Measurements from ENCODE around the gene NPHP1.
"Not testable (repeated sequence)": the region's sequence is repeated elsewhere in the genome, so short reads cannot be mapped to it uniquely, and the experiment has no call there.

NPHP1 gene

DNA sequence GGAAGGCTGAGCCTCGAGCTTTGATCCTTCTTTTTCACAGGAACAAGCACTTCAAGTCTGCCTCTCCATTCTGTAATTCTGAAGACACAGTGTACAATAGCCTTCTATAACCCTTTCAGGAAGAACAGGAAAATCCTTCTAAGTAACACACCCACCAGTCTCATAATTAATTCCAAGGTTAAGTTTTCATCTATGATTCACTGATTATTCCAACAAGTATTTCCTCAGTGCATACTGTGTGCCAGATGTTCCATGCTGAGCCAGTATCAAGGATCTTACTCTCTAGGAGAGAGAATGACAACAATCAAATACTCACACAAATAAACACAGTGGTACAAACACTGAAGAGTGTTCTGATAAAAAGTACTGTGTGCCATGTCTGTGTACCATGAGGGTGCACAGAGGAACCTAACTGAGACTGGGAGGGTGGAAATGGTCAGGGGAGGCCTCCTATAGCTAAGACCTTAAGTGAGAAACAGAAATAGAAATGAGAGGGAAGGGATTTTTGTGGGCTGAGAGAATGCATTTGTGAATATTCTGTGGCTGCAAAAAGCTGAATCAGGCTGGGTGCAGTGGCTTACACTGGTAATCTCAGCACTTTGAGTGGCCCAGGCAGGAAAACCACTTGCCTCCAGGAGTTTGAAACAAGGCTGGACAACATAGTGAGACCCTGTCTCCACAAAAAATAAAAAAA, 14.8 kb upstream of the NPHP1 start:
- 77 to 80% methylated on average over 1 of the region's 1 CpG for WGBS, 2 experiments
- Histone ChIP-seq H3K9me3 (ENCODE audit: control insufficient read depth, low read length) (no peaks in the 10 kb centered on the region), H3K4me3 (ENCODE audit: insufficient read depth, low read depth, low read length) (no peak overlapping the region), H3K4me1 (ENCODE audit: control insufficient read depth, insufficient read depth, low read length) (no peaks in the 10 kb centered on the region), H3K27ac (ENCODE audit: insufficient read depth, low read depth, low read length, poor library complexity, severe bottlenecking) (no peak overlapping the region), H3K27me3 (ENCODE audit: control insufficient read depth, insufficient read depth, low read length, poor library complexity, severe bottlenecking) (no peaks in the 10 kb centered on the region), H3K36me3 (ENCODE audit: control insufficient read depth, insufficient read depth, low read length) (no peaks in the 10 kb centered on the region)

DNA sequence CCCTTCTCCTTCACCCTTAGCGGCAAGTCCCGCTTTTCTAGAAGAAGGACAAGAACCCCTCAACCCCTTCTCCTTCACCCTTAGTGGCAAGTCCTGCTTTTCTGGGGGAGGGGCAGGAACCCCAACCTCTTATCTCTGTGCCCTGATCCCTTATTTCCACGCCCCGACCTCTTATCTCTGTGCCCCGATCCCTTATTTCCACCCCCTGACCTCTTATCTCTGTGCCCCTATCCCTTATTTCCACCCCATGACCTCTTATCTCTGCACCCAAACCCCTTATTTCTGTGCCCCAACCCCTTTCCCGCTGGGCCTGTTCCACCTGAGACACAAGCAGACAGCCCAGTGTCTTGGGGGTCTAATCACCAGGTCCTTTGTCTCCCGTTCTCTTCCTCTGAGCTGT, 14.1 kb upstream of the NPHP1 start:
- not testable (repeated sequence) for H3K27me3 ChIP-seq (ENCODE audit: control insufficient read depth, insufficient read depth, low read length, poor library complexity, severe bottlenecking); H3K36me3 ChIP-seq (ENCODE audit: control insufficient read depth, insufficient read depth, low read length); H3K4me3 ChIP-seq (ENCODE audit: insufficient read depth, low read depth, low read length); H3K4me1 ChIP-seq (ENCODE audit: control insufficient read depth, insufficient read depth, low read length); H3K9me3 ChIP-seq (ENCODE audit: control insufficient read depth, low read length); H3K27ac ChIP-seq (ENCODE audit: insufficient read depth, low read depth, low read length, poor library complexity, severe bottlenecking)
- WGBS, 2 experiments = 85 to 88% methylated on average over 6 to 7 of the region's 7 CpGs

DNA sequence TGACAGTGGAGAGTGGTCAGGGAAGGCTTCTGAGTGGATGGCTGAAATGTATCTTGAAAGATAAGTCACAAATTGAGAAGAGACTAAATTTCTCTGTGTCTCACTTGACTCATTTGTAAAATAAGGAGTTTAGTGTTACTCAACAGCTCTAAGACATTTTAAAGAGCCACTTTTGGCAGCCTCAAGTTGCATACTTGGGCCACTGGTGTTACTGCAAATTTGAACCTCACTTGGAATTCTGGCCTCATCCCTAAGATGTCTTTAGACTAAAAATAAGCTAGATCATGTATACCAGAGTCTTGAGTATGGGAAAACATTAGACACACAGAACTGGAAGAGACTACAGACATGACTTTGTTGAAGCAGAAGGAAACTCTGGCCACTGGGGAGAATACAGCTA, 12.0 kb upstream of the NPHP1 start:
- Histone ChIP-seq H3K27me3 (ENCODE audit: control insufficient read depth, insufficient read depth, low read length, poor library complexity, severe bottlenecking) (no peaks in the 10 kb centered on the region), H3K4me1 (ENCODE audit: control insufficient read depth, insufficient read depth, low read length) (no peaks in the 10 kb centered on the region), H3K4me3 (ENCODE audit: insufficient read depth, low read depth, low read length) (no peak overlapping the region), H3K27ac (ENCODE audit: insufficient read depth, low read depth, low read length, poor library complexity, severe bottlenecking) (no peak overlapping the region), H3K36me3 (ENCODE audit: control insufficient read depth, insufficient read depth, low read length) (no peaks in the 10 kb centered on the region), H3K9me3 (ENCODE audit: control insufficient read depth, low read length) (no peaks in the 10 kb centered on the region)

DNA sequence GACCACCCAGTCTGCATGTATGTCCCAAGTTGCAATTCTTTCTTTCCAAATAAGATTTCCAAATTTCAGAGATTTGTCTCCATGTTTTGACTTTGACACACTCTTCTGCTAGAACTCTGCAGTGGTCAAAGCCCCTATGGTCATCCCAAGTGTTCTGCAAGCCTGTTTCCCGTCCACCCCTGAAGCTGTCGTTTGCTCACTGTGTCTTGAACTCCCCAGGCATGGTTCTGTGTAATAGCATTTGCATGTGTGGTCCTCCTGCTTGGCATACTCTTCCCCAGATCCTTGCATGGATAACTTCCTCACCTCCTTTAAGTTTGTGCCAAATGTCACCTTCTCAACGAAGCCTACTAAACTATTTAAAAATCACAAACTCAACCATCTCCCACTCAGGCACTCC, 11.4 kb upstream of the NPHP1 start:
- Histone ChIP-seq H3K36me3 (ENCODE audit: control insufficient read depth, insufficient read depth, low read length) (no peaks in the 10 kb centered on the region), H3K27me3 (ENCODE audit: control insufficient read depth, insufficient read depth, low read length, poor library complexity, severe bottlenecking) (no peaks in the 10 kb centered on the region), H3K27ac (ENCODE audit: insufficient read depth, low read depth, low read length, poor library complexity, severe bottlenecking) (no peak overlapping the region), H3K4me1 (ENCODE audit: control insufficient read depth, insufficient read depth, low read length) (no peaks in the 10 kb centered on the region), H3K9me3 (ENCODE audit: control insufficient read depth, low read length) (no peaks in the 10 kb centered on the region), H3K4me3 (ENCODE audit: insufficient read depth, low read depth, low read length) (no peak overlapping the region)
- WGBS, 2 experiments = 75 to 82% methylated on average over 3 of the region's 3 CpGs

DNA sequence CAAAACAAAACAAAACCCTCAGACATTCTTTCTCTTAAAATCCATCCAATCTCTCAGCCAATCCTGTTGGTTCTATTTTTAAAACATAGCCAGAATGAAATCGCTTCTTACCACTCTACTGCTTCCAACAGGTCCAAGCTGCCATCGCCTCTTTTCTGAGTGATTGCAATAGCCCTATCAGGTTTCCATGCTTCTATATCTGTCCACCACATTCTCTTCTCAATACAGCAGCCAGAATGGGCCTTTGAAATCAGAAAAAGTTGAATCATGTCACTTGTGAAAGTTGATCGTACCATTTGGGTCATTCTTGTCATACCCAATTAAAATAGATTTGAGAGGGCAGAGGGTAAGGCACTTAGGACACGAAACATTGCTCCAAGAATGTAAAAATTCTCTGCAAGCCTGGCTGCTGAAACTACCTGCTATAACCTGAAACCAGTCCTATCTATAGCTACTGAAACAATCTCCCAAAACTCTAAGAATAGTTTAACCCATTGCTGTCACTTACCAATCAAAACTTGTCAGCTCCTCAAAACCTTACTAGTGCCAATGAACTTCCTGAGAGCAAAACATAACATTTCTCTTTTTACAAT, 10.8 kb upstream of the NPHP1 start:
- no peak overlapping the region for H3K27ac ChIP-seq (ENCODE audit: insufficient read depth, low read depth, low read length, poor library complexity, severe bottlenecking)
- no peaks in the 10 kb centered on the region for H3K9me3 ChIP-seq (ENCODE audit: control insufficient read depth, low read length)
- H3K4me3 ChIP-seq (ENCODE audit: insufficient read depth, low read depth, low read length) = no peak overlapping the region
- H3K36me3 ChIP-seq (ENCODE audit: control insufficient read depth, insufficient read depth, low read length) = no peaks in the 10 kb centered on the region
- WGBS, 2 experiments = 88 to 90% methylated on average over 4 of the region's 4 CpGs
- no peaks in the 10 kb centered on the region for H3K4me1 ChIP-seq (ENCODE audit: control insufficient read depth, insufficient read depth, low read length)
- H3K27me3 ChIP-seq (ENCODE audit: control insufficient read depth, insufficient read depth, low read length, poor library complexity, severe bottlenecking) = no peaks in the 10 kb centered on the region

DNA sequence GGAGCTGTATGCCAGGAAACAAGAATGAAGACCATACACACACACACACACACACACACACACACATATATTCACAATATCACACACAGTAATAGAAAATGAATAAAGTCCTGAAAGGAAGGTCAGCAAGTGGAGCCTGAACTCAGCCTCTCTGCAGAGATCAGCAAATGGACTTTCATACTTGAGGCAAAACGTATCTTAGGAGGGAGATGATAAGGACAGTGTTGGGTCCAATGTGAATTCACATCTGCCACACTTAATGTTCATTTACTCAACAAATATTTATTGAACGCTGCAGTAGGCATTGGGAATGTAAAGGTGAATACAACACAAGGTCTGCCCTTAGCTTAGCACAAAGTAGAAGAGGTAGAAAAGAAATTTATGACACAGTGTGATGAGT, 10.3 kb upstream of the NPHP1 start:
- no peaks in the 10 kb centered on the region for H3K27me3 ChIP-seq (ENCODE audit: control insufficient read depth, insufficient read depth, low read length, poor library complexity, severe bottlenecking)
- H3K4me1 ChIP-seq (ENCODE audit: control insufficient read depth, insufficient read depth, low read length) = no peaks in the 10 kb centered on the region
- H3K4me3 ChIP-seq (ENCODE audit: insufficient read depth, low read depth, low read length) = no peak overlapping the region
- H3K27ac ChIP-seq (ENCODE audit: insufficient read depth, low read depth, low read length, poor library complexity, severe bottlenecking) = no peak overlapping the region
- no peaks in the 10 kb centered on the region for H3K36me3 ChIP-seq (ENCODE audit: control insufficient read depth, insufficient read depth, low read length)
- H3K9me3 ChIP-seq (ENCODE audit: control insufficient read depth, low read length) = no peaks in the 10 kb centered on the region
- 87 to 95% methylated on average over 2 of the region's 2 CpGs for WGBS, 2 experiments

DNA sequence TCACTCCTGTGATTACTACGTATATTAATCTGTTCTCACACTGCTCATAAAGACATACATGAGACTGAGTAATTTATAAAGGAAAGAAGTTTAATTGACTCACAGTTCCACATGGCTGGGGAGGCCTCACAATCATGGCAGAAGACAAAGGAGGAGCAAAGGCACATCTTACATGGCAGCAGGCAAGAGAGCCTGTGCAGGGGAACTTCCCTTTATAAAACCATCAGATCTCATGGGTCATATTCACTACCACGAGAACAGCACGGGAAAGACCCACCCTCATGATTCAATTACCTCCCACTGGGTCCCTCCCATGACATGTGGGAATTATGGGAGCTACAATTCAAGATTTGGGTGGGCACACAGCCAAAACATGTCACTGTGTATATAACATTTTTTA, 8.7 kb upstream of the NPHP1 start:
- H3K9me3 ChIP-seq (ENCODE audit: control insufficient read depth, low read length); H3K36me3 ChIP-seq (ENCODE audit: control insufficient read depth, insufficient read depth, low read length); H3K27ac ChIP-seq (ENCODE audit: insufficient read depth, low read depth, low read length, poor library complexity, severe bottlenecking); H3K27me3 ChIP-seq (ENCODE audit: control insufficient read depth, insufficient read depth, low read length, poor library complexity, severe bottlenecking); H3K4me3 ChIP-seq (ENCODE audit: insufficient read depth, low read depth, low read length); H3K4me1 ChIP-seq (ENCODE audit: control insufficient read depth, insufficient read depth, low read length): not testable (repeated sequence)
- 83 to 98% methylated on average over 2 of the region's 3 CpGs for WGBS, 2 experiments

DNA sequence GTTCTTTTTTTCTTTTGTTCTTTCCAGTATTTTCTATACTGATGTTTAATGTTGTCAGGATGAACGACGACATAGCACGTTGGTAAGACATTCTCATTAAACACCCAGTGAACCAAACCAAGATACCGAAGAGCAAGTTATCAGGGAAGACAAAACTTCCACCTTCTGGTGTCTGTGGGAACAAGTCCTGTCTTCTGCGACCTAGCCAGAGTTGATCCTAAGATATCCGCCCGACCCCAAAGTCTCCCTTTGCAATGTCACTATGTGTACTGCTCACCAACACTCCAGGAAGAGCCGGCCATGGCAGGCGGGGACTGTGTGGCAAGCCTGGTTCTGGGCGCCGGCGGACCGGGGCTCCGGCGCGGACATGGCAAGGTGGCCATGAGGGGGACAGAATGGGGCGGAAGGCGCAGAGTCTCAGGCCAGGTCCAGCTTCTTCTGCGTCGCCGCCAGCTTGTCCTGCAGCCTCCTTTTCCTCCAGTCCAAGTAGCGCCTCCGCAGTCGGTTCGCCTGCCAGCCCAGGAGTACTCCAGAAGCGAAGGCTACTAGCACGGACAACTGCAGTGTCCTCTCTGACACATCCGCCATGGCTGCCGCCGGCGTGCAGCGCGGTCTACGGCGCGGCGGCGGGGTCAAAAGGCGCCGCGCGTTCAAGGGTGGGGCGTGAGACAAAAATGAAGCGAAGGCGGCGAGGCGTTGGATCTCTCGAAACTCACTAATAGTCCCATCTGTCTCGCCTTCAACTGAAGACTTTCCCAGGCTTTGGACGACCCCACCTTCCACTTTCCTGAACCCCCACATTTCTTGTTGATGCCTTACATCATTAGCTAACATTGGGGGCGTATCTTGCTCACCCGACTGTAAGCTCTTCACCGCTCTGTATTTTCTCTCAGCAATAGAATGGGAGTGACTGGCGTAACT, 7.4 kb upstream of the NPHP1 start, which contains the start of gene MTLN:
TSS of gene MTLN (minus strand) at position 610 of the 921 bp plus-strand sequence. CDS start at position 588, 22 bp downstream.
- 1 to 3% methylated on average over 51 to 54 of the region's 54 CpGs for WGBS, 2 experiments
- Histone ChIP-seq H3K36me3 (ENCODE audit: control insufficient read depth, insufficient read depth, low read length) (peaks cover 4% of the 10 kb centered on the region), H3K4me1 (ENCODE audit: control insufficient read depth, insufficient read depth, low read length) (no peaks in the 10 kb centered on the region), H3K27me3 (ENCODE audit: control insufficient read depth, insufficient read depth, low read length, poor library complexity, severe bottlenecking) (no peaks in the 10 kb centered on the region), H3K4me3 (ENCODE audit: insufficient read depth, low read depth, low read length) (peak within 1 kb of the TSS; percentile 66), H3K27ac (ENCODE audit: insufficient read depth, low read depth, low read length, poor library complexity, severe bottlenecking) (no peak within 1 kb of the TSS), H3K9me3 (ENCODE audit: control insufficient read depth, low read length) (no peaks in the 10 kb centered on the region)

DNA sequence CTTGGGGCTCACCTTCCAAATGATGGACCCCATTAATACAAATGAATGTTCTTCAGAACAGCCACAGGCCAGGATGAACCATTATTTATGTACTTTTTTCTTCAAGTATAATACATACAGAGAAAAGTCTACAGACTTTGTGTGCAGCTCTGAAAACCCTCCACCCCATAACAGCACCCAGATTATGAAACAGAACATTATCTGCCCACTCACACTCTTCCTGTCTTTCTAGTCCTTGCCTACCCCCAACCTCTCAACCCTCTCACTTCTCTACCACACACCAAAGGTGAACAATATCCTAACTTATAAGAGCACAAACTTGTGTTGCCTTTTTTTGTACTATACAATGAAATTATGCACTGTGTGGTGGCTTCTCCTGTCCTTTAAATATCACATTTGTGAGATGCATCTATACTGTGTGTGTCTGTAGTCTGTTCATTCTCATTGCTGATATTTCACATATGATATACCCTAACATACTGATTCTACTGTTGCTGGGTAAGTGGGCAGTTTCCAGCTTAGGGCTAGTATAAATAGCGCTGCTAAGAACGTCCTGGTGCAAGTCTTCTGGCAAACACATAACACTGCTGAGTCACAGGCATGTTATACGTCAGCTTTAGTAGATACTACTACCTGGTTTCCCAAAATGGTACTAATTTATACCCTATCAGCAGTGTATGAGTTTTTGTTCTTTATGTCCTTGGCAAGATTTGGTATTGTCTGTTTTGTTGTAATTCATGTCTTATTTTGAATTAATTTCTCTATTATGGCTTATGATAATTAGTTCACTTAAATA, 1.0 kb upstream of the NPHP1 start:
- no peak overlapping the region for H3K27ac ChIP-seq (ENCODE audit: insufficient read depth, low read depth, low read length, poor library complexity, severe bottlenecking)
- no peak overlapping the region for H3K4me3 ChIP-seq (ENCODE audit: insufficient read depth, low read depth, low read length)
- no peaks in the 10 kb centered on the region for H3K4me1 ChIP-seq (ENCODE audit: control insufficient read depth, insufficient read depth, low read length)
- no peaks in the 10 kb centered on the region for H3K27me3 ChIP-seq (ENCODE audit: control insufficient read depth, insufficient read depth, low read length, poor library complexity, severe bottlenecking)
- WGBS, 2 experiments = 85 to 88% methylated on average over 3 of the region's 3 CpGs
- peaks cover 4% of the 10 kb centered on the region for H3K36me3 ChIP-seq (ENCODE audit: control insufficient read depth, insufficient read depth, low read length)
- no peaks in the 10 kb centered on the region for H3K9me3 ChIP-seq (ENCODE audit: control insufficient read depth, low read length)

All from ectodermal cell (in vitro differentiated cells).